Measurements from ENCODE around the gene SPP1. TPM values are rescaled to one million over a fixed set of nuclear protein-coding genes. Genes with fewer than 3 reads are reported as not detected.

SPP1 gene
- total and polyA plus RNA-seq, 7 donors, result 0.69 to 58.7 (median 5.5) TPM

- TF ChIP-seq CTCF (IDR thresholded peaks at IDR 0.05), result no peak
- intact Hi-C loops (cut with DNase I), result no loop called here
- ATAC-seq (no peak), DNase-seq (no peak)
- Histone ChIP-seq H3K27ac (no peak overlapping the region), H3K36me3 (ENCODE audit: insufficient read depth in 1 of 2, low read depth in 1 of 2) (no peaks in the 10 kb centered on the region), H3K4me1 (no peaks in the 10 kb centered on the region), H3K4me3 (no peak overlapping the region), H3K27me3 (ENCODE audit: insufficient read depth in 3 of 3, low read length in 2 of 3) (no peaks in the 10 kb centered on the region), H3K9me3 (no peaks in the 10 kb centered on the region)
- WGBS, 3 donors, result 79 to 89% (median 80%) methylated on average over 3 of the region's 3 CpGs
Observed at GRCh38 chr4:87943660-87944149, 31.8 kb upstream of the SPP1 start.

DNA sequence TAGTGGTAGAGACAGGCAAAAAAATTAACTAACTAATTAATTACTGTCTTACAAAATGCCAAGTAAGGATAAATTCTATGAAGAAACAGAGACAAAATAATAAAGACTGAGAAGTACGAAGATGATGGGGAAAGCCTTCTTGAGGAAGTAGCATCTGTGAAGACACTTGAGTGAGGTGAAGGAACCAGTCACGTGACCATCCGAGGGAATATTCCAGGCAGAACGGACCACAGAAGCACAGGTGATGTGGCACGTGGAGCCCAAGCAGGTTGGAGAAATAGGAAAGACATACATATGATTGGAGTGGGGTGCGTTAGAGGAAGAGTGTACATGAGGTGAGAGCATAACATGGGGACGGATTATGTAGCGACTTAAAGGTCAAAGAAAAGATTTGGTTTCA lies 30.5 kb upstream of the SPP1 start:
- no peaks in the 10 kb centered on the region for H3K27me3 ChIP-seq (ENCODE audit: insufficient read depth in 3 of 3, low read length in 2 of 3)
- H3K4me1 ChIP-seq, result no peaks in the 10 kb centered on the region
- H3K27ac ChIP-seq, result no peak overlapping the region
- DNase-seq (no peak), ATAC-seq (no peak)
- no peak for TF ChIP-seq CTCF (IDR thresholded peaks at IDR 0.05)
- H3K36me3 ChIP-seq (ENCODE audit: insufficient read depth in 1 of 2, low read depth in 1 of 2), result no peaks in the 10 kb centered on the region
- no peaks in the 10 kb centered on the region for H3K9me3 ChIP-seq
- intact Hi-C loops (cut with DNase I), result no loop called here
- 79 to 83% (median 81%) methylated on average over 8 of the region's 8 CpGs for whole genome bisulfite sequencing, 3 donors
- no peak overlapping the region for H3K4me3 ChIP-seq

GRCh38 chr4:87946766-87947165 lies 28.7 kb upstream of the SPP1 start:
- H3K4me3 ChIP-seq, result no peak overlapping the region

GRCh38 chr4:87947381-87948160 lies 27.9 kb upstream of the SPP1 start:
- Histone ChIP-seq H3K36me3 (ENCODE audit: insufficient read depth in 1 of 2, low read depth in 1 of 2) (no peaks in the 10 kb centered on the region), H3K27ac (no peak overlapping the region), H3K4me1 (no peaks in the 10 kb centered on the region), H3K27me3 (ENCODE audit: insufficient read depth in 3 of 3, low read length in 2 of 3) (no peaks in the 10 kb centered on the region), H3K9me3 (no peaks in the 10 kb centered on the region), H3K4me3 (no peak overlapping the region)
- ATAC-seq (no peak), DNase-seq (no peak)
- no peak for TF ChIP-seq CTCF (IDR thresholded peaks at IDR 0.05)
- intact Hi-C loops (cut with DNase I), result no loop called here
- WGBS, 3 donors, result 67 to 76% (median 73%) methylated on average over 6 of the region's 6 CpGs

More at GRCh38 chr4:87946766-87947165, 28.7 kb upstream of the SPP1 start:
- no peak for ATAC-seq
- no peak overlapping the region for H3K27ac ChIP-seq
- H3K36me3 ChIP-seq (ENCODE audit: insufficient read depth in 1 of 2, low read depth in 1 of 2), result no peaks in the 10 kb centered on the region
- no peaks in the 10 kb centered on the region for H3K27me3 ChIP-seq (ENCODE audit: insufficient read depth in 3 of 3, low read length in 2 of 3)
- TF ChIP-seq CTCF (IDR thresholded peaks at IDR 0.05), result no peak
- WGBS, 3 donors, result 77 to 92% (median 85%) methylated on average over 3 of the region's 3 CpGs
- no peak for DNase-seq
- no peaks in the 10 kb centered on the region for H3K4me1 ChIP-seq
- H3K9me3 ChIP-seq, result no peaks in the 10 kb centered on the region
- intact Hi-C loops (cut with DNase I), result no loop called here
